HG03039 (cell line): ENCODE results near the gene SLC1A2.

Experiments used
- ATAC-seq: cut with Tn5 transposase; IDR thresholded peaks from one replicate; pipeline ENCODE4 v1.9.1; 2021; ENCODE audit warnings: mild to moderate bottlenecking, moderate library complexity; ENCODE audit not compliant: unreplicated experiment

The SLC1A2 gene

DNA sequence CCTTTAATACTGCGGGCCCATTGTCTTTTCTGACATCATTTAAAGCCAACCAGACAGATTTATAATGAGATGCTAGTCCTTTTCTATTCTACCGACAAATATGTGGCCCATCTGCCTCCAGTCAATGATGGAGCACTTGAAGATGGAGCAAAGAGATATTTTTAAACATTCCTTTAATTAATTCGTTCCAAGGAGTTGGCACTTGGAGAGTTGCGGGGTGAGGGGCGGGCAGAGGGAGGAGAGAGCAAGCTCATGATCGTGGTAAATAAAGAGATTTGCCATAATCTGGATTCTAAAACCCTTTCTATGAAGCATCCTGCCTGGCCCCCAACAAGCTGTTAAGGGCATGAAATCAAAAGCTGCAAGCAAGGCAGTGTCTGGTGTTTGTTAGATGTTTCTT is 5.0 kb downstream of the SLC1A2 start:
- no peak for ATAC-seq

DNA sequence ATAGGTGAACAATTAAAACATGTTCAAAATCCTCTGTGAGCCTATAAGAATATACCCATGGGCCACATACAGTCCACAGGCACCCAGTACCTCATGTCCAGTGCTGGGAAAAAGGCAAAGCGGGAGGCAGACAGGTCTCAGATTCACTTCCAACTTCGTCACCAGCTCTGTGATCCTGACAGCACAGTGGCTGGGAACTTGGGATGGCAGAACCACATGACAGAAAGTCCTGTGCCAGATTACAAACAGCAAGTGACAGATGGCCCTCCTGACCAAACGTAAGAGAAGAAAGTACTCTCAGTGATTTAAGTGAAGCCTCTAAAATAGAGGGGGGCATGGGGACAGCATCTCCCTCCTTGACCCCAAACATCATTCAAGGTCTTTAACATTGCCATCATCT is 5.8 kb downstream of the SLC1A2 start:
- no peak for ATAC-seq

DNA sequence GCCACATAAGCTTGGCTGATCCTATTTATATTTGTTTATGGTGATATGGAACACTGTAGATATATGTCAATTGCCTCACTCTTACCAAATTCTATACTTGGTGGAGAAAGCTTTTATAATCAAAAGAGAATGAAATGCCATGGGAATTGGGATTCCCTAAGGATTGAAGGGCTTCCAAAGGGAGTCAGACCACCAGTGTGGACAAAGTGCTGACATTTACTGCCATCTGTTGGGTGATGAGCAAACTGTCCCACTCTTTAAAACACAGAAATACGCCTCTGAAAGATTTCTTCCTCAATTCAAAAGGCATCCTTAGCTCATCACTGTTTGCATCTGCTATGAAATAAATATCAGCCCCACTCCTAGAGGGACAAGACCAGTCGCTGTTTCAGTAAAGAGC is 7.1 kb downstream of the SLC1A2 start:
- no peak for ATAC-seq

DNA sequence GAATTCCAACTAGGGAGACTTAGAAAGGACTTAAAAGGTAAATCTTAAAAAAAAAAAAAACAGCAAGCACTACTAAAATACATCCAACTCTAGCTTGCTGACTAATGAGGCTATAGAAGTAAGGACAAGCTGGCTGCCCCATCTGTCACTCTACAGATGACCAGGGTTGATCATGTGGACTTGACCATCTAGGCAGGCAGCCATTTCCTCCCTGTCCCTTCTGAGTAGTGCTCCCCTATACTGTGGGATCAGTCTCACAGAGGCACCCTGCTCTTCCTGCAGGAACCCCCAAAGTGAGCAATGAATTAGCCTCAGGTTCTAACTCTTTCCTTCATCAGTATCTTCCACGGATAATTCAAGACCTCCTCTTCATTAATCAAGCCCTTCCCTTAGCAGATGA is 12.3 kb downstream of the SLC1A2 start:
- ATAC-seq: no peak

DNA sequence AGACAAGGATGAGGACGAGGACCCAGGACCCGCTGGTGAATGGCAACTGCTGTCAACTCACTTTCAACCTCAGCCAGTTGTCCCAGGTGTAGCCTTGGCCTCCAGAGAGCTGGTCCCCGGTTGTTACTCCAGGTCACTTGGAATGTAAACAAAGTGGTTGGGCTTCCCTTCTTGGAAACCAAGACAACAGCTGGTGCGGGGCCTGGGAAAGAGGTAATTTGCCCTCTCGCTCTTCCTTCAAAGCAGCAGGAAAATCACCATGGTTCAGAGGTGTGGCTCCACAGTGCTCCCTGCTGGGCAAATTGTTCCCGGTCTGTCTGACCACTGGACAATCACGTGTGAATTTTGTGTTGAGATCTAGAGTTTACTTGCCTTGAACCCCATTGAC is 15.0 kb downstream of the SLC1A2 start:
- no peak for ATAC-seq

DNA sequence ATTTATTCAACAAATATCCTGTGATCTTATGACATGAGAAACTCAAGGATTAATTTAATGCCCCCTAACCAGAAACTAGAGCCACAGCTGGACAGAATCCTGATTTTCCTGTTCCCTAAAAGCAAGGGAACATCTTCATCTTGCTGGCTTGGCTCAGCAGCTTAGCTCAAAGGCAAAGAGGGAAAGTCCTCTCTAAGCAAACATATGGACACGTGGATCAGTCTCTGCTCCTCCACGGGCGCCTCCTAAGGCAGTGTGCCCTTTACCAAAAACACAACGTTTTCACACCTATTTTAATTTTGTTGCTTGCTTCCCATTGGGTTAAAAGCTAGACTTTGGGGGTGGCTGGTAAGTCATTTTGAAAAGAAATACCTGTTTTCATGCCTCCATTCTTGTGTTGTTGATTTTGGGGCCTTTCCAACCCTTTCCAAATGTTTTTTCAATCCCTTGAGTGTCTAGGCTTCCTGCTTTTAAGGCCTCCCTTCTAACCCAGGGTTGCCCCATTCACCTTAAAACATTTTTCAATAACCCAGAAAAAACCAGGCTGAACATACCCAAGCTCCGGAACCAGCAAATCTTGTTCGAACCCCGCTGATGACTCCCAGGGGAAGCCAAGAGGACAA is 15.5 kb downstream of the SLC1A2 start:
- ATAC-seq: no peak

DNA sequence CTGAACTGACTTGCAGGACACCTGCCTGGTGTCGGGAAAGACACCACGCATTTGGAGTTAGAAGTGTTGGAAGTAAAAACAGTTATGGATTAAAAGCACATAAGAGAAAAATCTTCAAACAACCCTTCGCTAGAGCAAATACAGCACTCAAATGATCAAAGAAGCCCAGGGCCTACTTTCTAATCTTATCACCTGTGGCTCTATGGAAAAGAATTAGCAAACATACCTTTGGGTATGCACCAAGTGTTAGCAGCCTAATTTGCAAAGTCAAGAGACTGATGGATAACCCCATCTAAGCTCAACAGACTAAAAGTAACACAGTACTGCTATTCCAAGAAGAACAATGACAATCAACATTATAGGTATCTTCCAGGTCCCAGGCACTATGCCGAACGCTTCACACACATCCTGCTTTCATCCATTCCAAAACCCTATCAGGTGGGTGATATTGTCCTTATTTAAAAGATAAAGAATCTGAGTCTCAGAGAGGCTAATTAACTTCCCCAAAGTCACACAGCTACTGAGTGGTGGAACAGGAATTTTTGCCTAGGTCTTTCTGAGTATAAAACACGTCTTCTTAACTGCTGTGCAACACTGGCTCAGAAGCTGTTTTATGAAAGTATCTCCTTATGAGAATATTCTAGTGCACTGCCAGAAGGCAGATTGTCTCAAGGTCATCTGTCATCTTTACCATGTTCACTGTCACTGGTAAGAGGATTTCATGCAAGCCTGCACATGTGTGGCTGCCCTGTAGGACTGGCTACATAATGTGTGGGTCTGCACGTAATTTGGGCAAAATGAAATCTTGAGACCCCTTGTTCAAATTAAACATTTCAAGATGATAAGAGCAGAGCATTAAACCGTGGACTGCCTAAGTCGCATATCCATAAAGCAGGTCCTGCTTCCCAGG is 16.4 kb downstream of the SLC1A2 start:
- no peak for ATAC-seq

DNA sequence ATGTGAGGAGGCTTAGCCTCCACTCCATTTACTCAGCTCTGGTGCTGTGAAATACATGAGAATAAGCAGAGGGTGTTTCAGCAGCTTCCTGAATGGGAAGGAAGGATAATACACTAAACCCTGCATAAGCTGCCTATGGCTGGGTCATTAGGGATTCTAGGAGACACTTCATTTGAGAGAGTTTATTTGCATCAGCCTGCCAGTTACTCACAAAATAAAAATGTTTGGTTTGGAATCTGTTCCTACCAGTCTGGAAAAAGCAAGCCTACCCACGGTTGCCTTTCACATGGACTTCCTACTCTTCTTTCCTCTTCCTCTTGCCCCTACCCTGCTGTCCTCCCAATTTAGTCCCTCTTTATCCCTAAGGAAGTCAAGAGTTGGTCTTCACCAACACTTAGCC is 20.5 kb downstream of the SLC1A2 start:
- ATAC-seq: no peak

DNA sequence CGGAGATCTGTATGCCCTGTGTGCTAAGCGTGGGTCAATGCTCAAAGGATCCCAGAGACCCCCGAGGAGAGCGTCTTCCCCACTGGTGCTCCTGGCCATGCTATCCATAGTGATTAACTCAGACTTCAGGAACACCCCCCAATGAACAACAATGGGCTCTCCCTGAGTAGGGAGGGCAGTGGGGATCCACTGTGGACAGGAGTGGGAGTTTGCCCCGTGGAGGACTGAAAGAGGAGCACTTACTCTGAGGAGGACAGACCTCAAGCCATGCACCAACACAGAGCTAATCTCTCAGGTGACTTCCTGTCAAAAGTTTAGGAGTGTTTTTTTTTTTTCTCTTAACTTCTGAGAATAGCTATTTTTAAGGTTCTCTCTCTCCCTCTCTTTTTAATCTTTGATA is 24.4 kb downstream of the SLC1A2 start:
- no peak for ATAC-seq

DNA sequence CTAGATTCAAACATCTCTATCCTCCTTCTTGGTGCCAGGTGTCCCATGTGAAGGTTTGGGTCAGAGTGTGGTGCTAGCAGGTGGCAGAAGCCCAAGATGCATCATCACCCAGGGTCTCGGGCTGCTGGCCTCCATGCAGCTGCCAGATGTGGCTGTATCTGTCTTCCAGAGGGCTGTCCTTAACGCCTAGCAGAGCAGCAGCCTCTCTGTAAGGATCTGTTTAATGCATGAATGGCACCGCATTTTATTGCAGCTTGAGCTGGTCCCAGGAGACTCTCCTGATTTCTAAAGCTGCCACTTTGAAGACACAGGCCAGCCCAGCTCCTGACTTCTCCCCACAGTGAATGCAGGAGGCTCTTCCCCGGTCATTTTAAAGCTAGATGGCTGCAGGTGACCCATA is 26.3 kb downstream of the SLC1A2 start:
- ATAC-seq: no peak

DNA sequence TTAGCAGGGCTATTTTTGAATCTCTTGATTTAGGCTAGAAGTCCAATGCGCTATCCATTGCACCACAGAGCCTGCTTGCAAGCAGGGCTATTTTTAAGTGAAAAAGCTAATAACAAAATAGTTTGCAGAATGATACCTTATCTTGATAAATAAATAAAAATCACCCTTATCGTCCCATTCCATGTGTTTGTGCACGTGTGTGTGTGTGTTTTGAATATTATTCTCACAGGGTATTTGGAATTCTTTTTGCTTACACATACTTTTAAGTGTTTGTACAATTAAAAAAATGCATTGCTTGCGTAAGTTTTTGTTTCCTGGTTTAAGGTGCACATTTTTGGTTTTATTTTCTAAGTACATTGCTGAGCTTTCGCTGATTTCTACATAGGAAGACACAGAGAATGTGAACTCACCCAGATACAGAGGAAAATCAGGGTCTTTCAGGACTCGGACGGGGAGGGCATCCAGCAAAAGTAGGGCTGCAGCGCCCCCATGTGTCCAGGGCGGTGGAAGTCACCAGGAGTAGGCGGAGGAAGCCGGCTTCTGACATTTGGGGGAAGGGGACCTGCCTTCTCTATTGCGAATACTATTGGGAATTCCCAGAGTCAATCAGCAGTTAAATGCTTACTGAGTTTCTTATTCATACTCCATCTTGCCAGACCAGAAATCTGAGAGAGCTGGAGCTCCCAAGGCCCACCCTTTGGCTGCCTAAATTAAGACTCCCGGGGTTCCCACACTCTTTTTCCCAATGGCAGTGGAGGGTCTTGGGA is 27.3 kb downstream of the SLC1A2 start:
- peak; percentile 51 for ATAC-seq

DNA sequence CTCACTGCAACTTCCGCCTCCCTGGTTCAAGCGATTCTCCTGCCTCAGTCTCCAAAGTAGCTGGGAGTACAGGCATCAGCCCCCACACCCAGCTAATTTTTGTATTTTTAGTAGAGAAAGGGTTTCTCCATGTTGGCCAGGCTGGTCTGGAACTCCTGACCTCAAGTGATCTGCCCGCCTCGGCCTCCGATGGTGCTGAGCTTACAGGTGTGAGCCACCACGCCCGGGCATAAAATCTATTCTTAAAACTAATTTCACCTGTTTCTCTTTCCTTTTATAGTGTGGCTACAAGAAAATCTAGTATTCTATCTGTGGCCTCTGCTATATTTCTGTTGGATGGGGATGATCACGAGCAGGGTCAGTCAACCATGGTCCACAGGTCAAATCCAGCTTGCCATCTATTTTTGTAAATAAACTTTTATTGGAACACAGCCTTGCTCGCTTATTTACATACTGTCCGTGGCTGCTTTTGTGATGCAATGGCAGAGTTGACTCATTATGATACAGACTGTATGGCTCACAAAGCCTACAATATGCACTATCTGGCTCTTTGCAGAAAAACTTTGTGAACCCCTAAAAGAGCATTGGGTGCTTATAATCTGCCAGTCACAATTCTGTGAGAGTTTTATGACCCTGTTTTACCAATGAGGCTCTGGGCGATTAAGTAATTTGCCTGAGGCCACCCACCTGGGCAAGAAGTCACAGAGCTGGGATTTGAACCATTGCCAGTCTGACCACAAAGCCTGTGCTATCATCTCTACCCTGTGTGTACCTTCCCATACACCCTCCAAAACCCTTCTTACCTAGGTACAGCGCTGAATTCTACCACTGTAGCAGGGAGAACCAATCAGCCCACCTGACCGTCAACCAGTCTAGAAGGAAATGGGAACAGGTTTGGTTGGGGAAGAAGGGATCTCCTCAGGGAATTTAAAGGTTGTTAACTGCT is 28.3 kb downstream of the SLC1A2 start:
- ATAC-seq: peak; percentile 68

DNA sequence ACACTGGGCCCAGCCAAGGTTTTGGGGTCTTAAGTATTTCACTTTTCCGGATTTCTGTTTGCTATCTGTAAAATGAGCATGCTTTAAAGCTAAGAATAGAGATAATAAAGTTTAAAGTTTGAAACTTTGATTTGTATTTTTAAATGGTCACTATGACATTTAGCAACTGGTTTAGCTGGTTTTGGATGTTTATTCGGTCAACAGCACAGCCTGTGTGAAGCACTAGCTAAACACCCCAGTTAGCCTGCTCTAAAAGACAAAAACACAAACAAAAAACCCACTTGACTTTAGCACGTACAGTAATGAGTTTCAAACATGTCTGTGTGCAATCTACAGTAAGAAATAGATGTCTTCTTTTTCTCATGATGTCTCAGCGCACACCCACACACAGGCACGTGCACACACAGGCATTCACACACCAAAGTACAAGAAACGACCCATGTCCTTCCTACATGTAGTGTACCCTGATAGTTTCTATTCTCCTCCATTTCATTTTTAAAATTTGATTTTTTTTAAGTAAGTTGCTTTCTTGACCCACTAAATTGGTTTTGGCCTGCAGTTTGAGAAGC is 29.4 kb downstream of the SLC1A2 start:
- ATAC-seq: no peak

DNA sequence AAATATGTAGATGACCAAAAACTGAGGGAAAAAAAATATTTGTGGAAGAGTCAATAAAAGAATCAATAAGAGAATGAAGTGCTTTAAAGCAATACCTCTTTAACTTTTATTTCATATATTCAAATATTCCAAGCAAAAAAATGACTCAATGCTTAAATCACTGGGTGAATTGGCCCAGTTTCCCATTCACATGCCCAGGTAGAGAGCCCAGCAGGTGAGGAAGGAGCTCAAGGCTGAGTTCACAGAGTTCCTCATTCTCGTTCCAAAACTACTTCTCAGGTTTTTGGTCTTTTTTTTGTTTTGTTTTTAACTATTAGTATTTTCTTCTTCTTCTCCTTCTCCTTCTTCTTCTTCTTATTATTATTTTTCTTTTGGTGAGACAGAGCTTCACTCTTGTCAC is 30.2 kb downstream of the SLC1A2 start:
- no peak for ATAC-seq

DNA sequence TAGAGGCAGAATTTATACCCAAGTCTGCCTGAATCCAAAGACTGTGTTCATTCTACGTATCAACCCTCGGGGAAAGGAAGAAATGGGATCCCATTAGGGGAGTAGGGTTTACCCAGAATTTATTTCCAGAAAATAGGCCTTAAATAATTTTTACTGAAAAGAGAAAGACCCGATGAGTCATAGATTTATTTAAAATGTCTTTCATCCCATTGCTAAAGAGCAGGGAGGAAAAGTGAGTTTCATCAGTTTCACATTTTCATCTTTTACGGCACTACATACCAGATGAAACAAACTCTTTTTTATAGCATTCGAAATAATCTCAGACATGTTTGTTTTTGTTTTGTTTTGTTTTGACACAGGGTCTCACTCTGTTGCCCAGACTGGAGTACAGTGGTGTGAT is 31.3 kb downstream of the SLC1A2 start:
- no peak for ATAC-seq

DNA sequence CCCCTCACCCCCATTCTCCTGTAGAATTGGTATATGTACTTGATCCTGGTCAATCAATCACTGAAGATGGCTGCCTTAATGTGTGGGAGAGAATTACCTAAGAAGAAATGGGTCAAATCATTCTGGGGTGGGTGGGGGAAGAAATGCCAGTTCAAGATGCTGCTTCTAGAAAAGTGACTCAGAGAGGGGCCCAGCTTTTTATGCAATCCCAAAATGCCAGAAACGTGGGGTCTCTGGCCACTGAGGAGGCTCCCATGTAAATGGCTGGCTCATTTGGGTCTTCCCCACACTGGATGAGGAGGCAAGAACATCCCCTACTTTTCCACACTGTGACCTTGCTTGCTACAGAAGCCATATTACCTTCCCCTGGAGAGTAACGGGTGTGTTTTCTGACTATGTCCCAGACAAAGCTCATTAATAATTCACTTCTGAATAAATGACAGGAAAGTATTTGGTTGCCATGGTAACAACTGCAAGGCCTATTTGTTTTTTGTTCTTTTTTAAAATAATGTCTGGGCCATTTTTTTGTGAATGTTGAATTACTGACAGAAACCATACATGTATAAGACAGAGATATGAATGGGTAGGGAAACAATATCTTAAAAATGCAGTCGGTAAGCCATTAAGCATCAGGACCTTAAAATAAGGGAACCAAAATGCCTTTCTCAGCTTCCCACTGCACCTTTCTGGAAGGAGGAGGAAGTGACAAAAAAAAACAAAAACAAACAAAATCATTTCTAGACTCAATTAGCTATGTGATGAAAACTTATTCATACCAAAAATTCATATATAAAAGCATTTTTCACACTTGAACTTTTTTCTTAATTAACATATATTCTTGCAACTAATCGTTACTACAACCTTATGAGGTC is 32.0 kb downstream of the SLC1A2 start:
- no peak for ATAC-seq

DNA sequence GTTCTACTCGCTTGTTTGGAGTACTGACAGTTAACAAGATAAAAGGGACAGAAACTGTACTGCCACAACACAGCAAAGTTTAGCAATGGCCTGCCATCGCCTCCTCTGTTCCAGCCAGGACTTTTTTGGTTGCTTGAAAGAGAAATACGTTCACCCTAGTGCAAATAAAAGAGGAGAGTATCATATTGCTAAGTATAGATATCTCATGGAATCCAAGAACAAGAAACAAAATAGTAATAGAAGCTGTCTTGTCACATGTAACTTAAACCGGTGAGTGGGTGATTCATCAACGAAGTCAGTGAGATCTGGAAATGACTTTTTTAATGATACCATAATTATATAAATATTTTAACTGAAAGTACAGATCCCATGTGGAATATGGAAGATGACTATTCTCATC is 35.4 kb downstream of the SLC1A2 start:
- ATAC-seq: no peak

DNA sequence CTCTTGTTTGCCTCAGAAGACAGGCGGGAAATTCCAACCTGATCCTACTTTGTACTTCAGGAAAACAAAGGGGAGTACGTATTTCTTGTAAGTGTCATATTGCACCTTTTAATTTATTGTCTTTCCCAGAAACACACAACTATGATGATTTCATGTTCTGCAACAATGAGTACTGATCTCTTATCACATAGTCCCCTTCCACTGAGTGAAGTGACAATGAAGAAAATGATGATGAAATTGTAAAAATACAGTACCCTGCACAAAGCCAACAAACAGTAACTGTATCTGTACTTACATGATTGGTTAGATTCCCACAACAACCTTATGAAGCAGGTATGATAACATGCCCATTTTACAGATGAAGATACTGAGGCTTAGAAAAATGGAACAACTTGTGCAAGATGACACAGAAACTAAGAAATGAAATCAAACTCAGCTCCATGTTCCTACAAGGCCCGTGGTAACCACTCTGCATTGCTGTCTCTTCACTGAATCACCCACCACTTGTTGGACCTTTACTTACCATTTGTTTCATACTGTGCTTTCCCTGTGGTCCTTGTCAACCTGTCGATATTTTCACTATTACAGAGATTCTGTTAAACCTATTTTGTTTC is 37.5 kb downstream of the SLC1A2 start:
- ATAC-seq: no peak

DNA sequence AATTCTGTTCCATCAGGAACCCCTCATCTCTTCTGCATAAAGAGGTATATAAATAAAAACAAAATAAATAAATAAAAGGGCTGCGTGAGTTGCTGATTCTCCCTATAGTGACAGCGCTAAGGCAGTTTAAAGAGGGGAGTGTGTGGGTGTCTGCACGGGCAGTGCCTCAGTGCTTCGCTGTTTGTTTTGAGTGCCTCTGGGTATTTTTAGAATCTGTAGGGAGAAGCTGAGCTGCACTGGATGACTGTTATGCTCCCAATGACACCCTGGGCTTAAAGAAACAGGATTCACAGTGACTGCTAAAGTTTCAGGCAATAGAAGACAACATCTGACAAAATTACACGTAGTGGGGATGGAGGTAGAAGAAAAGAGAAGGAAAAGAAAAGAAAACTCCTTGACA is 38.8 kb downstream of the SLC1A2 start:
- ATAC-seq: no peak
